Measurements from ENCODE around the gene PLCD1. TPM values are rescaled to one million over a fixed set of nuclear protein-coding genes. Genes with fewer than 3 reads are reported as not detected.
"Not testable (repeated sequence)": the region's sequence is repeated elsewhere in the genome, so short reads cannot be mapped to it uniquely, and the experiment has no call there.

The PLCD1 gene
- total and polyA plus RNA-seq, 12 donors, result 6.3 to 20.0 (median 10.6) TPM

GRCh38 chr3:38039101-38039898 lies 9.9 kb upstream of the PLCD1 start, which contains the start of gene DLEC1:
DLEC1 (plus strand) TSS chr3:38039208; CDS start chr3:38039226, 18 bp downstream.
- 4 to 5% methylated on average over 67 of the region's 67 CpGs for WGBS, 2 donors
- intact Hi-C loops (cut with DNase I), result no loop called here
- Histone ChIP-seq H3K9me3 (no peaks in the 10 kb centered on the region), H3K4me3 (peak within 1 kb of the TSS; percentile 32 to 68 (median 55)), H3K36me3 (no peaks in the 10 kb centered on the region), H3K27ac (peak within 1 kb of the TSS in 1 of 10 donors; percentile 71), H3K4me1 (peaks cover 6 to 25% (median 13%) of the 10 kb centered on the region in 9 donors), H3K27me3 (peaks cover 0 to 7% (median 0%) of the 10 kb centered on the region in 7 donors)
- ATAC-seq, result peak; percentile 61 to 81 (median 71)
- TF ChIP-seq CTCF (IDR thresholded peaks at IDR 0.05), result no peak
- peak; percentile 63 to 70 for DNase-seq

GRCh38 chr3:38038447-38038911 lies 9.0 kb upstream of the PLCD1 start:
- H3K27me3 ChIP-seq, result peaks cover 0 to 7% (median 0%) of the 10 kb centered on the region in 7 donors
- 90 to 93% methylated on average over 5 of the region's 5 CpGs for WGBS, 2 donors
- H3K4me1 ChIP-seq, result peaks cover 6 to 25% (median 13%) of the 10 kb centered on the region in 9 donors
- peak overlapping the region in 1 of 10 donors; percentile 71 for H3K27ac ChIP-seq
- TF ChIP-seq CTCF (IDR thresholded peaks at IDR 0.05), result no peak
- intact Hi-C loops (cut with DNase I), result no loop called here
- DNase-seq, result no peak
- H3K36me3 ChIP-seq, result no peaks in the 10 kb centered on the region
- peak overlapping the region in 4 of 10 donors; percentile 39 to 68 (median 57) for H3K4me3 ChIP-seq
- no peak for ATAC-seq
- no peaks in the 10 kb centered on the region for H3K9me3 ChIP-seq

- intact Hi-C loops (cut with DNase I), result no loop called here
- TF ChIP-seq CTCF (IDR thresholded peaks at IDR 0.05), result no peak
- WGBS, 2 donors, result 77 to 88% methylated on average over 3 of the region's 3 CpGs
Observed at GRCh38 chr3:38036906-38037305, 7.5 kb upstream of the PLCD1 start.

GRCh38 chr3:38036286-38036685 lies 6.8 kb upstream of the PLCD1 start:
- no peak for TF ChIP-seq CTCF (IDR thresholded peaks at IDR 0.05)
- whole genome bisulfite sequencing, 2 donors, result 93 to 96% methylated on average over 5 of the region's 5 CpGs
- Histone ChIP-seq H3K36me3 (no peaks in the 10 kb centered on the region), H3K9me3 (no peaks in the 10 kb centered on the region), H3K4me3 (no peak overlapping the region), H3K4me1 (peaks cover 6 to 29% (median 13%) of the 10 kb centered on the region in 9 donors), H3K27me3 (peaks cover 0 to 7% (median 0%) of the 10 kb centered on the region in 7 donors), H3K27ac (no peak overlapping the region)
- intact Hi-C loops (cut with DNase I), result no loop called here
- no peak for DNase-seq
- no peak for ATAC-seq

More at GRCh38 chr3:38036906-38037305, 7.5 kb upstream of the PLCD1 start:
- Histone ChIP-seq H3K4me1 (peaks cover 6 to 25% (median 13%) of the 10 kb centered on the region in 9 donors), H3K27me3 (peaks cover 0 to 7% (median 0%) of the 10 kb centered on the region in 7 donors), H3K27ac (no peak overlapping the region), H3K9me3 (no peaks in the 10 kb centered on the region), H3K36me3 (no peaks in the 10 kb centered on the region), H3K4me3 (no peak overlapping the region)
- DNase-seq (no peak), ATAC-seq (no peak)

GRCh38 chr3:38034335-38034734 lies 4.9 kb upstream of the PLCD1 start:
- H3K36me3 ChIP-seq; intact Hi-C loops (cut with DNase I); H3K27ac ChIP-seq; ATAC-seq; H3K9me3 ChIP-seq; DNase-seq; H3K4me3 ChIP-seq: not testable (repeated sequence)
- peaks cover 3 to 35% (median 23%) of the 10 kb centered on the region in 9 donors for H3K4me1 ChIP-seq
- WGBS, 2 donors, result 87 to 93% methylated on average over 9 of the region's 9 CpGs
- H3K27me3 ChIP-seq, result peaks cover 0 to 16% (median 0%) of the 10 kb centered on the region in 7 donors

- DNase-seq; H3K27ac ChIP-seq; H3K4me3 ChIP-seq; ATAC-seq; intact Hi-C loops (cut with DNase I); H3K36me3 ChIP-seq; H3K9me3 ChIP-seq: not testable (repeated sequence)
- WGBS, 2 donors, result 92 to 97% methylated on average over 7 of the region's 7 CpGs
- H3K4me1 ChIP-seq, result peaks cover 0 to 35% (median 26%) of the 10 kb centered on the region in 9 donors
- H3K27me3 ChIP-seq, result peaks cover 0 to 24% (median 0%) of the 10 kb centered on the region in 7 donors
Observed at GRCh38 chr3:38033586-38033985, 4.1 kb upstream of the PLCD1 start.

Measured in heart right ventricle (tissue), 16 donors.